HepG2 (cell line): Measurements from ENCODE around the gene HNRNPA2B1. TPM values are rescaled to one million over a fixed set of nuclear protein-coding genes. Genes with fewer than 3 reads are reported as not detected.

ENCODE experiments used
- ATAC-seq: fragments of 200-7000 bp; cut with Tn5 transposase; 3 replicates; pipeline ENCODE4 v1.9.1; 2020; ENCODE audit warnings: mild to moderate bottlenecking, moderate library complexity
- BruUV-seq: library from RNA; stranded (reverse); fragments of 400-500 nt; replicated peaks from 2 replicates; lab custom pipeline; 2021; lab: Mats Ljungman, UMichigan
- CTCF ChIA-PET: fragments of 300-600 bp; formaldehyde crosslinking; extraction: SDS; loops from one replicate; lab custom pipeline; 2021; ENCODE audit warnings: low total read pairs, inconsistent platforms, low intra/inter-chr PET ratio; lab: Yijun Ruan, JAX
- POLR2A ChIA-PET: fragments of 350-600 bp; sonication (Branson Sonifier 250); formaldehyde crosslinking; loops from one replicate; lab custom pipeline; 2020; ENCODE audit warnings: antibody characterized with exemption, inconsistent platforms; lab: Yijun Ruan, JAX
- DNase-seq: peaks from one replicate; pipeline ENCODE4 v3.0.0-alpha.2; 2015; ENCODE audit warnings: low spot score
- FAIRE-seq: peaks from 3 replicates; lab custom pipeline; 2011; peaks lifted over from hg19 to GRCh38; lab: Jason Lieb, UNC
- H2AFZ ChIP-seq: one replicate; pipeline ENCODE4 v1.6.1; 2011; ENCODE audit warnings: low read length, inconsistent platforms
- H3K27ac ChIP-seq: fragments of 300-600 bp; 3 replicates; pipeline ENCODE4 v1.8.0; 2011; ENCODE audit warnings: mixed run types, mild to moderate bottlenecking, mixed read lengths, low read length, inconsistent platforms; ENCODE audit not compliant: insufficient read depth; ENCODE audit errors: extremely low read length
- H3K27me3 ChIP-seq, 2 experiments: fragments of 200-600 bp in 1 of 2; 2 replicates in 1 of 2; 3 replicates in 1 of 2; pipeline versions ENCODE4 v1.6.0 to v1.8.0; 2011; ENCODE audit warnings: low read length in 2 of 2, mild to moderate bottlenecking in 2 of 2, moderate library complexity in 2 of 2, inconsistent platforms in 1 of 2; ENCODE audit not compliant: insufficient read depth in 2 of 2, control insufficient read depth in 1 of 2
- H3K36me3 ChIP-seq, 2 experiments: fragments of 200-600 bp in 1 of 2; replicated peaks in 1 of 2; 2 replicates in 1 of 2; 3 replicates in 1 of 2; pipeline versions ENCODE4 v1.5.1 to v1.8.0; 2011; ENCODE audit warnings: low read length in 2 of 2, inconsistent platforms in 1 of 2; ENCODE audit not compliant: insufficient read depth in 2 of 2, control insufficient read depth in 1 of 2
- H3K4me1 ChIP-seq: 2 replicates; pipeline ENCODE4 v1.5.1; 2012; ENCODE audit warnings: low read length, inconsistent platforms; ENCODE audit not compliant: insufficient read depth
- H3K4me2 ChIP-seq: 2 replicates; pipeline ENCODE4 v1.6.0; 2011; ENCODE audit warnings: low read depth, low read length, inconsistent platforms
- H3K4me3 ChIP-seq, 3 experiments: fragments of 200-600 bp in 1 of 3; sonication (generic), shearing (Covaris generic) in 1 of 3; replicated peaks in 1 of 3; 2 replicates each; pipeline ENCODE4 v1.5.1; 2011 to 2016; ENCODE audit warnings: low read length in 3 of 3, inconsistent platforms in 2 of 3, low read depth in 2 of 3, mild to moderate bottlenecking in 2 of 3, control low read depth in 1 of 3, mixed read lengths in 1 of 3; ENCODE audit not compliant: insufficient read depth in 1 of 3
- H3K79me2 ChIP-seq: one replicate; pipeline ENCODE4 v1.6.1; 2011; ENCODE audit warnings: low read length, inconsistent platforms; ENCODE audit not compliant: insufficient read depth
- H3K9ac ChIP-seq: 2 replicates; pipeline ENCODE4 v1.6.0; 2011; ENCODE audit warnings: mild to moderate bottlenecking, low read depth, low read length, inconsistent platforms; ENCODE audit not compliant: insufficient read depth
- H3K9me3 ChIP-seq: 2 replicates; pipeline ENCODE4 v1.5.1; 2012; ENCODE audit warnings: mild to moderate bottlenecking, low read length
- H4K20me1 ChIP-seq: 2 replicates; pipeline ENCODE4 v1.6.0; 2011; ENCODE audit warnings: inconsistent platforms, mild to moderate bottlenecking, low read length, moderate library complexity; ENCODE audit not compliant: insufficient read depth
- SAP130 ChIP-seq: IDR thresholded peaks from 2 replicates; pipeline ENCODE4 v1.6.1; 2016; ENCODE audit warnings: low read depth
- WGBS: methylation state at CpG from one replicate; pipeline ENCODE4 v1.1.6; 2017; ENCODE audit warnings: low lambda C conversion rate; 5-methylcytosine and 5-hydroxymethylcytosine counted together
- in situ Hi-C: cut with HindIII; loops from 2 replicates; pipeline ENCODE4 v1.10.0; 2017; ENCODE audit warnings: low pct_unique_long_range_greater_than_20kb; ENCODE audit not compliant: extremely low pct_ligation_motif_present
- intact Hi-C: fragments of 100-400 bp; cut with micrococcal nuclease; formaldehyde crosslinking; loops from one replicate; pipeline ENCODE4 v1.10.0; 2022; ENCODE audit not compliant: unreplicated experiment
- polyA plus RNA-seq, 8 experiments: library from polyadenylated mRNA; depleted of rRNA in 3 of 8; stranded (reverse) in 7 of 8; unstranded in 1 of 8; fragments of >200 nt; fragmentation: Illumina TruSeq in 4 of 8; extraction: Trizol in 4 of 8; gene quantifications; 2 replicates each; pipeline versions ENCODE4 v1.2.1 to v1.2.3, GENCODE V29; 2011 to 2016; ENCODE audit warnings: low read depth in 4 of 8, missing spikeins in 1 of 8, mixed read lengths in 1 of 8; ENCODE audit not compliant: insufficient read depth in 1 of 8
- total RNA-seq, 5 experiments: library from RNA; depleted of rRNA; stranded (reverse); fragments of >200 nt; fragmentation: Illumina TruSeq; extraction: Trizol; gene quantifications; 2 replicates each; pipeline ENCODE4 v1.2.3, GENCODE V29; 2016; ENCODE audit warnings: low read depth in 1 of 5
- TF ChIP-seq, protein P1 (sequence below): sonication (generic); formaldehyde crosslinking; IDR thresholded peaks from 2 replicates; pipeline ENCODE4 v1.8.1; 2023; ENCODE audit warnings: mild to moderate bottlenecking, inconsistent platforms, moderate library complexity, missing genetic modification reagents, borderline replicate concordance
- TF ChIP-seq, protein P2 (sequence below): sonication (generic); formaldehyde crosslinking; IDR thresholded peaks from 2 replicates; pipeline ENCODE4 v1.8.1; 2023; ENCODE audit warnings: mild to moderate bottlenecking, missing genetic modification reagents
- TF ChIP-seq, protein P3 (sequence below): sonication (generic); formaldehyde crosslinking; IDR thresholded peaks from 2 replicates; pipeline ENCODE4 v1.4.0; 2020; ENCODE audit warnings: low read depth, missing genetic modification reagents

HNRNPA2B1 gene
- total and polyA plus RNA-seq, 2 of the 13 experiments (the other 11 are each of a cell fraction or from before 2014, with no cell fraction given): 193 to 412 TPM

DNA sequence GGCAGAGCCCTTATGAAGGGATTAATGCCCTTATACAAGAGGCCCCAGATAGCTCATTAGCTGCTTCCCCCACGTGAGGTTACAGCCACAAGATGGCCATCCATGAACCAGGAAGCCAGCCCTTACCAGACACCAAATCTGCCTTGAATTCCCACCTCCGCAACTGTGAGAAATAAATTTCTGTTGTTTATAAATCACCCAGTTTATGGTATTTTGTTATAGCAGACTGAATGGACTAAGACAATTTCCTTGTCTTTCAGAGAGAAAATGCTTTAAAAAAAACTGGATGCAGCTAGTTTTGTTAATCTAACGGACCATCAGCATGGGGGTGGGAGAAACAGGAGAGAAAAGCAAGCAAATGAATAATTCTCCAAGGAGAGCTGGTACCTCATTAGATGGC, 37.5 kb upstream of the HNRNPA2B1 start:
- Histone ChIP-seq H2AFZ (no peak overlapping the region), H3K4me2 (no peak overlapping the region)
- FAIRE-seq (no peak), ATAC-seq (no peak)
- POLR2A ChIA-PET: no interaction called here
- no peak for TF ChIP-seq SAP130 (CRISPR knock-in tag)
- TF ChIP-seq, protein P1, sequence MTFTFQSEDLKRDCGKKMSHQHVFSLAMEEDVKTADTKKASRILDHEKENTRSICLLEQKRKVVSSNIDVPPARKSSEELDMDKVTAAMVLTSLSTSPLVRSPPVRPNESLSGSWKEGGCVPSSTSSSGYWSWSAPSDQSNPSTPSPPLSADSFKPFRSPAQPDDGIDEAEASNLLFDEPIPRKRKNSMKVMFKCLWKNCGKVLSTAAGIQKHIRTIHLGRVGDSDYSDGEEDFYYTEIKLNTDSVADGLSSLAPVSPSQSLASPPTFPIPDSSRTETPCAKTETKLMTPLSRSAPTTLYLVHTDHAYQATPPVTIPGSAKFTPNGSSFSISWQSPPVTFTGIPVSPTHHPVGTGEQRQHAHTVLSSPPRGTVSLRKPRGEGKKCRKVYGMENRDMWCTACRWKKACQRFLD (CRISPR knock-in tag): no peak
- TF ChIP-seq, protein P2, sequence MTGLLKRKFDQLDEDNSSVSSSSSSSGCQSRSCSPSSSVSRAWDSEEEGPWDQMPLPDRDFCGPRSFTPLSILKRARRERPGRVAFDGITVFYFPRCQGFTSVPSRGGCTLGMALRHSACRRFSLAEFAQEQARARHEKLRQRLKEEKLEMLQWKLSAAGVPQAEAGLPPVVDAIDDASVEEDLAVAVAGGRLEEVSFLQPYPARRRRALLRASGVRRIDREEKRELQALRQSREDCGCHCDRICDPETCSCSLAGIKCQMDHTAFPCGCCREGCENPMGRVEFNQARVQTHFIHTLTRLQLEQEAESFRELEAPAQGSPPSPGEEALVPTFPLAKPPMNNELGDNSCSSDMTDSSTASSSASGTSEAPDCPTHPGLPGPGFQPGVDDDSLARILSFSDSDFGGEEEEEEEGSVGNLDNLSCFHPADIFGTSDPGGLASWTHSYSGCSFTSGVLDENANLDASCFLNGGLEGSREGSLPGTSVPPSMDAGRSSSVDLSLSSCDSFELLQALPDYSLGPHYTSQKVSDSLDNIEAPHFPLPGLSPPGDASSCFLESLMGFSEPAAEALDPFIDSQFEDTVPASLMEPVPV: no peak
- TF ChIP-seq, protein P3, sequence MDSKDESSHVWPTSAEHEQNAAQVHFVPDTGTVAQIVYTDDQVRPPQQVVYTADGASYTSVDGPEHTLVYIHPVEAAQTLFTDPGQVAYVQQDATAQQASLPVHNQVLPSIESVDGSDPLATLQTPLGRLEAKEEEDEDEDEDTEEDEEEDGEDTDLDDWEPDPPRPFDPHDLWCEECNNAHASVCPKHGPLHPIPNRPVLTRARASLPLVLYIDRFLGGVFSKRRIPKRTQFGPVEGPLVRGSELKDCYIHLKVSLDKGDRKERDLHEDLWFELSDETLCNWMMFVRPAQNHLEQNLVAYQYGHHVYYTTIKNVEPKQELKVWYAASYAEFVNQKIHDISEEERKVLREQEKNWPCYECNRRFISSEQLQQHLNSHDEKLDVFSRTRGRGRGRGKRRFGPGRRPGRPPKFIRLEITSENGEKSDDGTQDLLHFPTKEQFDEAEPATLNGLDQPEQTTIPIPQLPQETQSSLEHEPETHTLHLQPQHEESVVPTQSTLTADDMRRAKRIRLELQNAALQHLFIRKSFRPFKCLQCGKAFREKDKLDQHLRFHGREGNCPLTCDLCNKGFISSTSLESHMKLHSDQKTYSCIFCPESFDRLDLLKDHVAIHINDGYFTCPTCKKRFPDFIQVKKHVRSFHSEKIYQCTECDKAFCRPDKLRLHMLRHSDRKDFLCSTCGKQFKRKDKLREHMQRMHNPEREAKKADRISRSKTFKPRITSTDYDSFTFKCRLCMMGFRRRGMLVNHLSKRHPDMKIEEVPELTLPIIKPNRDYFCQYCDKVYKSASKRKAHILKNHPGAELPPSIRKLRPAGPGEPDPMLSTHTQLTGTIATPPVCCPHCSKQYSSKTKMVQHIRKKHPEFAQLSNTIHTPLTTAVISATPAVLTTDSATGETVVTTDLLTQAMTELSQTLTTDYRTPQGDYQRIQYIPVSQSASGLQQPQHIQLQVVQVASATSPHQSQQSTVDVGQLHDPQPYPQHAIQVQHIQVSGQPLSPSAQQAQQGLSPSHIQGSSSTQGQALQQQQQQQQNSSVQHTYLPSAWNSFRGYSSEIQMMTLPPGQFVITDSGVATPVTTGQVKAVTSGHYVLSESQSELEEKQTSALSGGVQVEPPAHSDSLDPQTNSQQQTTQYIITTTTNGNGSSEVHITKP (CRISPR knock-in tag): no peak
- TF ChIP-seq, all 625 proteins: peak for 0
- Histone ChIP-seq H3K79me2 (no peaks in the 10 kb centered on the region), H3K9ac (no peak overlapping the region), H3K4me3 (no peak overlapping the region), H3K36me3 (no peaks in the 10 kb centered on the region), H4K20me1 (no peaks in the 10 kb centered on the region), H3K9me3 (no peaks in the 10 kb centered on the region), H3K27ac (no peak overlapping the region), H3K27me3 (no peaks in the 10 kb centered on the region), H3K4me1 (no peaks in the 10 kb centered on the region)
- BruUV-seq: no TSS peak
- in situ Hi-C loops (no loop called here), intact Hi-C loops (no loop called here)
- no peak for DNase-seq
- CTCF ChIA-PET: no interaction called here
- 51% methylated on average over 3 of the region's 3 CpGs for WGBS
